ENCODE measurements around the gene IFI35. TPM values are rescaled to one million over a fixed set of nuclear protein-coding genes. Genes with fewer than 3 reads are reported as not detected.
"Not testable (repeated sequence)": the region's sequence is repeated elsewhere in the genome, so short reads cannot be mapped to it uniquely, and the experiment has no call there.

The IFI35 gene
- total RNA-seq, 1 donor from 2014 or later, result 1.4 TPM

- peak; percentile 97 for DNase-seq (ENCODE audit: low spot score)
These were observed 18.1 kb downstream of the IFI35 start, which contains the start of gene RND2 for GRCh38 chr17:43024407-43025289. RND2 (plus strand) TSS chr17:43025231; CDS start chr17:43025348, 117 bp downstream.

- no peak for DNase-seq (ENCODE audit: low spot score)
These were observed 18.7 kb downstream of the IFI35 start for GRCh38 chr17:43025290-43025657.

- no peak for DNase-seq (ENCODE audit: low spot score)
These were observed 19.4 kb downstream of the IFI35 start for GRCh38 chr17:43025766-43026537.

- DNase-seq (ENCODE audit: low spot score), result peak; percentile 51
These were observed 20.0 kb downstream of the IFI35 start for GRCh38 chr17:43026595-43026994.

GRCh38 chr17:43027091-43028032, 20.8 kb downstream of the IFI35 start:
- no peak for DNase-seq (ENCODE audit: low spot score)

GRCh38 chr17:43028221-43028861, 21.8 kb downstream of the IFI35 start:
- no peak for DNase-seq (ENCODE audit: low spot score)

- no peak for DNase-seq (ENCODE audit: low spot score)
These were observed 23.7 kb downstream of the IFI35 start for GRCh38 chr17:43030137-43030767.

- no peak for DNase-seq (ENCODE audit: low spot score)
These were observed 25.1 kb downstream of the IFI35 start for GRCh38 chr17:43031666-43032065.

- no peak for DNase-seq (ENCODE audit: low spot score)
These were observed 27.6 kb downstream of the IFI35 start for GRCh38 chr17:43033948-43034881.

- no peak for DNase-seq (ENCODE audit: low spot score)
These were observed 28.3 kb downstream of the IFI35 start for GRCh38 chr17:43034894-43035293.

- DNase-seq (ENCODE audit: low spot score), result no peak
These were observed 33.1 kb downstream of the IFI35 start for GRCh38 chr17:43039646-43040045.

- DNase-seq (ENCODE audit: low spot score), result no peak
These were observed 34.1 kb downstream of the IFI35 start for GRCh38 chr17:43040655-43041054.

- peak; percentile 52 for DNase-seq (ENCODE audit: low spot score)
These were observed 35.5 kb downstream of the IFI35 start for GRCh38 chr17:43042025-43042628.

- DNase-seq (ENCODE audit: low spot score), result peak; percentile 25
These were observed 36.7 kb downstream of the IFI35 start for GRCh38 chr17:43043307-43043706.

- no peak for DNase-seq (ENCODE audit: low spot score)
These were observed 37.4 kb downstream of the IFI35 start for GRCh38 chr17:43044024-43044423.

- no peak for DNase-seq (ENCODE audit: low spot score)
These were observed 45.4 kb downstream of the IFI35 start for GRCh38 chr17:43051969-43052368.

- DNase-seq (ENCODE audit: low spot score), result not testable (repeated sequence)
These were observed 46.4 kb downstream of the IFI35 start for GRCh38 chr17:43053008-43053407.

GRCh38 chr17:43056051-43056450, 49.5 kb downstream of the IFI35 start:
- no peak for DNase-seq (ENCODE audit: low spot score)

Measured in umbilical cord (tissue), 2 donors.